WTC11 (cell line): Measurements from ENCODE around the gene CHAT. TPM values are rescaled to one million over a fixed set of nuclear protein-coding genes. Genes with fewer than 3 reads are reported as not detected.

Experiments used
- ATAC-seq: fragments of 200-7000 bp; cut with Tn5 transposase; 2 replicates; pipeline ENCODE4 v1.10.0; 2021; ENCODE audit warnings: mild to moderate bottlenecking, moderate library complexity
- CTCF ChIA-PET: fragments of 300-600 bp; sonication (Branson Sonifier 250); formaldehyde crosslinking; loops from one replicate; lab custom pipeline; 2021; ENCODE audit warnings: antibody characterized with exemption; lab: Charles Lee
- POLR2A ChIA-PET: fragments of 350-600 bp; sonication (Branson Sonifier 250); formaldehyde crosslinking; loops from one replicate; lab custom pipeline; 2021; ENCODE audit warnings: antibody characterized with exemption; lab: Charles Lee
- DNase-seq: peaks from one replicate; pipeline ENCODE4 v3.0.0; 2021; ENCODE audit warnings: low spot score
- H3K27ac Mint-ChIP-seq: 2 replicates; pipeline ENCODE4 v1.8.0; 2021; ENCODE audit warnings: mixed read lengths
- H3K27me3 Mint-ChIP-seq: 2 replicates; pipeline ENCODE4 v1.8.0; 2021; ENCODE audit warnings: low read depth, mild to moderate bottlenecking, moderate library complexity, mixed read lengths
- H3K36me3 Mint-ChIP-seq: 2 replicates; pipeline ENCODE4 v1.8.0; 2021; ENCODE audit warnings: mixed read lengths
- H3K4me1 Mint-ChIP-seq: 2 replicates; pipeline ENCODE4 v1.8.0; 2022; ENCODE audit warnings: mixed read lengths
- H3K4me3 Mint-ChIP-seq: 2 replicates; pipeline ENCODE4 v1.8.0; 2021; ENCODE audit warnings: mild to moderate bottlenecking, moderate library complexity, mixed read lengths
- H3K9me3 Mint-ChIP-seq: 2 replicates; pipeline ENCODE4 v1.8.0; 2021; ENCODE audit warnings: mixed read lengths
- AFF4 ChIP-seq: sonication (generic); formaldehyde crosslinking; IDR thresholded peaks from 2 replicates; pipeline ENCODE4 v1.8.1; 2023; ENCODE audit warnings: mild to moderate bottlenecking, missing genetic modification reagents, borderline replicate concordance
- E2F4 ChIP-seq: sonication (generic); formaldehyde crosslinking; IDR thresholded peaks from 2 replicates; pipeline ENCODE4 v1.8.1; 2022; ENCODE audit warnings: low read depth, mild to moderate bottlenecking, moderate library complexity, missing genetic modification reagents, borderline replicate concordance
- ESRRA ChIP-seq: sonication (generic); formaldehyde crosslinking; IDR thresholded peaks from 2 replicates; pipeline ENCODE4 v1.8.1; 2022; ENCODE audit warnings: mild to moderate bottlenecking, missing genetic modification reagents, borderline replicate concordance
- GRHL2 ChIP-seq: fragments of 250-450 bp; sonication (Bioruptor Pico); IDR thresholded peaks from 2 replicates; pipeline ENCODE4 v1.8.0; 2022; ENCODE audit warnings: mild to moderate bottlenecking, moderate library complexity; ENCODE audit not compliant: insufficient replicate concordance, severe bottlenecking
- HMGA2 ChIP-seq: fragments of 250-450 bp; sonication (Bioruptor Pico); IDR thresholded peaks from 2 replicates; pipeline ENCODE4 v1.4.0; 2021; ENCODE audit warnings: mild to moderate bottlenecking, moderate library complexity
- IRF1 ChIP-seq: sonication (generic); formaldehyde crosslinking; IDR thresholded peaks from 2 replicates; pipeline ENCODE4 v1.8.0; 2023; ENCODE audit warnings: missing genetic modification reagents
- IRF2 ChIP-seq: sonication (generic); formaldehyde crosslinking; IDR thresholded peaks from 2 replicates; pipeline ENCODE4 v1.8.0; 2022; ENCODE audit warnings: low read depth, missing genetic modification reagents, borderline replicate concordance
- NR3C1 ChIP-seq: sonication (generic); formaldehyde crosslinking; conservative IDR thresholded peaks from 2 replicates; pipeline ENCODE4 v1.8.1; 2023; ENCODE audit warnings: low read depth, mild to moderate bottlenecking, missing genetic modification reagents
- PREB ChIP-seq: sonication (generic); formaldehyde crosslinking; IDR thresholded peaks from 2 replicates; pipeline ENCODE4 v1.8.1; 2022; ENCODE audit warnings: mild to moderate bottlenecking, missing genetic modification reagents, moderate library complexity, borderline replicate concordance
- PRRX2 ChIP-seq: fragments of 250-450 bp; sonication (Bioruptor Pico); IDR thresholded peaks from 2 replicates; pipeline ENCODE4 v1.8.0; 2021; ENCODE audit warnings: mild to moderate bottlenecking
- SOX15 ChIP-seq: fragments of 250-450 bp; sonication (Bioruptor Pico); IDR thresholded peaks from 2 replicates; pipeline ENCODE4 v1.9.0; 2021; ENCODE audit warnings: mild to moderate bottlenecking
- USF1 ChIP-seq: sonication (generic); formaldehyde crosslinking; IDR thresholded peaks from 2 replicates; pipeline ENCODE4 v1.8.0; 2022; ENCODE audit warnings: mild to moderate bottlenecking, missing genetic modification reagents
- ZNF121 ChIP-seq: sonication (generic); formaldehyde crosslinking; IDR thresholded peaks from 2 replicates; pipeline ENCODE4 v1.8.0; 2023; ENCODE audit warnings: missing genetic modification reagents
- ZNF138 ChIP-seq: sonication (generic); formaldehyde crosslinking; conservative IDR thresholded peaks from 2 replicates; pipeline ENCODE4 v1.8.1; 2022; ENCODE audit warnings: mild to moderate bottlenecking, moderate library complexity, missing genetic modification reagents
- ZNF281 ChIP-seq: sonication (generic); formaldehyde crosslinking; IDR thresholded peaks from 2 replicates; pipeline ENCODE4 v1.8.0; 2023; ENCODE audit warnings: mild to moderate bottlenecking, missing genetic modification reagents
- ZNF396 ChIP-seq: fragments of 250-450 bp; sonication (Bioruptor Pico); IDR thresholded peaks from 2 replicates; pipeline ENCODE4 v1.8.0; 2021; ENCODE audit warnings: mild to moderate bottlenecking, moderate library complexity, borderline replicate concordance
- total RNA-seq: library from RNA; stranded (reverse); gene quantifications from 3 replicates; pipeline ENCODE4 v1.2.3, GENCODE V29; 2021

Gene CHAT
- total RNA-seq, 1 experiment from 2014 or later = not detected

GRCh38 chr10:49614242-49615198 lies 683 bp downstream of the CHAT start (continued):
- TF ChIP-seq E2F4 (CRISPR knock-in tag) = no peak
- TF ChIP-seq AFF4 = no peak
- TF ChIP-seq ZNF281 (CRISPR knock-in tag) = no peak
- no peak for TF ChIP-seq HMGA2
- no peak for TF ChIP-seq IRF2 (CRISPR knock-in tag)
- TF ChIP-seq SOX15 (CRISPR knock-in tag) = no peak
- no peak for TF ChIP-seq ZNF138 (CRISPR knock-in tag)
- no peak for TF ChIP-seq ESRRA (CRISPR knock-in tag)
- TF ChIP-seq ZNF396 (CRISPR knock-in tag) = no peak
- TF ChIP-seq, all 79 proteins: peak for 0

- Mint-ChIP-seq H3K27ac (no peak overlapping the region), H3K4me3 (no peak overlapping the region), H3K36me3 (peaks cover 6% of the 10 kb centered on the region; the same call in 1 of the 2 replicates), H3K27me3 (peaks cover 99% of the 10 kb centered on the region), H3K4me1 (peaks cover 32% of the 10 kb centered on the region), H3K9me3 (no peaks in the 10 kb centered on the region)
- no peak for ATAC-seq
- POLR2A ChIA-PET = no interaction called here
- TF ChIP-seq ZNF121 (CRISPR knock-in tag) = no peak
- TF ChIP-seq PRRX2 (CRISPR knock-in tag) = no peak
- no peak for TF ChIP-seq IRF1
- DNase-seq = peak; percentile 3
- CTCF ChIA-PET = interaction anchor here (1.5 kb wide), 1 partner anchor 22 kb away, joined by 3 read pairs; no protein-coding TSS in a partner anchor
Measured at GRCh38 chr10:49615213-49615612, 1.4 kb downstream of the CHAT start.

GRCh38 chr10:49615721-49616120 lies 1.9 kb downstream of the CHAT start:
- no peaks in the 10 kb centered on the region for H3K9me3 Mint-ChIP-seq
- no peak for ATAC-seq
- ChIA-PET CTCF (interaction anchor here (2.8 kb wide), 1 partner anchor 9 kb away, joined by 8 read pairs; no protein-coding TSS in a partner anchor), POLR2A (no interaction called here)
- DNase-seq = peak; percentile 5
- peaks cover 6% of the 10 kb centered on the region; the same call in 1 of the 2 replicates for H3K36me3 Mint-ChIP-seq
- peaks cover 32% of the 10 kb centered on the region for H3K4me1 Mint-ChIP-seq
- no peak overlapping the region for H3K4me3 Mint-ChIP-seq
- H3K27me3 Mint-ChIP-seq = peaks cover 97% of the 10 kb centered on the region
- H3K27ac Mint-ChIP-seq = no peak overlapping the region
- TF ChIP-seq ZNF396 (CRISPR knock-in tag) (no peak), PREB (no peak), USF1 (CRISPR knock-in tag) (no peak), GRHL2 (CRISPR knock-in tag) (no peak), AFF4 (no peak), NR3C1 (CRISPR knock-in tag) (no peak)
